ENCODE results near the gene HOXC4.

Gene HOXC4

GRCh38 chr12:54065677-54066076, 12.0 kb downstream of the HOXC4 start:
- in situ Hi-C loops (cut with MboI; ENCODE audit: low sequenced_read_pairs, unreplicated experiment): no loop called here
- TF ChIP-seq CTCF (IDR thresholded peaks at IDR 0.05; ENCODE audit: borderline replicate concordance, control extremely low read depth, extremely low read depth, insufficient read depth, missing control alignments): no peak
- no peak for DNase-seq (ENCODE audit: low spot score)

- in situ Hi-C loops (cut with MboI; ENCODE audit: low sequenced_read_pairs, unreplicated experiment): no loop called here
- no peak for TF ChIP-seq CTCF (IDR thresholded peaks at IDR 0.05; ENCODE audit: borderline replicate concordance, control extremely low read depth, extremely low read depth, insufficient read depth, missing control alignments)
These were observed 12.8 kb downstream of the HOXC4 start for GRCh38 chr12:54066408-54066807.

GRCh38 chr12:54068418-54069070, 14.9 kb downstream of the HOXC4 start:
- in situ Hi-C loops (cut with MboI; ENCODE audit: low sequenced_read_pairs, unreplicated experiment): no loop called here
- no peak for DNase-seq (ENCODE audit: low spot score)
- TF ChIP-seq CTCF (IDR thresholded peaks at IDR 0.05; ENCODE audit: borderline replicate concordance, control extremely low read depth, extremely low read depth, insufficient read depth, missing control alignments): no peak

More at GRCh38 chr12:54066408-54066807, 12.8 kb downstream of the HOXC4 start:
- no peak for DNase-seq (ENCODE audit: low spot score)

GRCh38 chr12:54071942-54072341, 18.3 kb downstream of the HOXC4 start:
- DNase-seq (ENCODE audit: low spot score): no peak
- in situ Hi-C loops (cut with MboI; ENCODE audit: low sequenced_read_pairs, unreplicated experiment): no loop called here

GRCh38 chr12:54074308-54074707, 20.7 kb downstream of the HOXC4 start:
- in situ Hi-C loops (cut with MboI; ENCODE audit: low sequenced_read_pairs, unreplicated experiment): no loop called here
- TF ChIP-seq CTCF (IDR thresholded peaks at IDR 0.05; ENCODE audit: borderline replicate concordance, control extremely low read depth, extremely low read depth, insufficient read depth, missing control alignments): no peak
- no peak for DNase-seq (ENCODE audit: low spot score)

More at GRCh38 chr12:54071942-54072341, 18.3 kb downstream of the HOXC4 start:
- no peak for TF ChIP-seq CTCF (IDR thresholded peaks at IDR 0.05; ENCODE audit: borderline replicate concordance, control extremely low read depth, extremely low read depth, insufficient read depth, missing control alignments)

- no peak for DNase-seq (ENCODE audit: low spot score)
- in situ Hi-C loops (cut with MboI; ENCODE audit: low sequenced_read_pairs, unreplicated experiment): no loop called here
These were observed 21.8 kb downstream of the HOXC4 start for GRCh38 chr12:54075409-54075808.

More at GRCh38 chr12:54075409-54075808, 21.8 kb downstream of the HOXC4 start:
- no peak for TF ChIP-seq CTCF (IDR thresholded peaks at IDR 0.05; ENCODE audit: borderline replicate concordance, control extremely low read depth, extremely low read depth, insufficient read depth, missing control alignments)

Measured in GM13976 (cell line).